HCT116 (cell line): Measurements from ENCODE around the gene MTA3. TPM values are rescaled to one million over a fixed set of nuclear protein-coding genes. Genes with fewer than 3 reads are reported as not detected.
"Not testable (repeated sequence)": the region's sequence is repeated elsewhere in the genome, so short reads cannot be mapped to it uniquely, and the experiment has no call there.

Source experiments
- ATAC-seq: fragments of 200-7000 bp; cut with Tn5 transposase; 2 replicates; pipeline ENCODE4 v1.9.1; 2020; ENCODE audit warnings: mild to moderate bottlenecking, moderate library complexity
- BruUV-seq: library from RNA; stranded (reverse); fragments of 400-500 nt; replicated peaks from 2 replicates; lab custom pipeline; 2021; lab: Mats Ljungman, UMichigan
- CTCF ChIA-PET: fragments of 300-600 bp; sonication (Branson Sonifier 250); formaldehyde crosslinking; loops from one replicate; lab custom pipeline; 2021; ENCODE audit warnings: antibody characterized with exemption; lab: Charles Lee
- POLR2A ChIA-PET: fragments of 300-600, 350-600 bp; sonication (Branson Sonifier 250); formaldehyde crosslinking; loops from one replicate; lab custom pipeline; 2021; ENCODE audit warnings: antibody characterized with exemption; lab: Charles Lee
- RAD21 ChIA-PET, 2 experiments: fragments of 300-600 bp; sonication (Branson Sonifier 250); formaldehyde crosslinking; loops; one replicate each; lab custom pipeline; 2023; ENCODE audit warnings: low total read pairs in 2 of 2; ENCODE audit not compliant: uncharacterized antibody in 2 of 2, unreplicated experiment in 2 of 2, low non-redundant PET in 1 of 2; lab: Charles Lee
- DNase-seq: peaks from one replicate; pipeline ENCODE4 v3.0.0-alpha.2; 2010; ENCODE audit warnings: low read depth, low spot score
- H2AFZ ChIP-seq: fragments of 200-600 bp; shearing (Covaris generic), sonication (generic); 2 replicates; pipeline ENCODE4 v1.6.1; 2017; ENCODE audit warnings: low read depth, mixed run types, mixed read lengths, antibody characterized with exemption, low read length; ENCODE audit not compliant: poor library complexity, severe bottlenecking
- H3K27ac ChIP-seq: 2 replicates; pipeline ENCODE4 v1.5.1; 2012; ENCODE audit warnings: low read depth, low read length
- H3K27me3 ChIP-seq: fragments of 200-600 bp; sonication (generic); 2 replicates; pipeline ENCODE4 v1.6.1; 2016; ENCODE audit warnings: mixed run types, low read length, mixed read lengths; ENCODE audit not compliant: insufficient read depth
- H3K36me3 ChIP-seq, 2 experiments: fragments of 200-500 bp in 1 of 2; fragments of 200-600 bp in 1 of 2; sonication (Bioruptor generic) in 1 of 2; sonication (generic) in 1 of 2; 2 replicates each; pipeline versions ENCODE4 v1.5.1 to v1.6.1; 2014 to 2016; ENCODE audit warnings: low read length in 2 of 2, inconsistent platforms in 1 of 2, mixed read lengths in 1 of 2, mixed run types in 1 of 2; ENCODE audit not compliant: insufficient read depth in 2 of 2, control insufficient read depth in 1 of 2
- H3K4me1 ChIP-seq, 2 experiments: fragments of 200-600 bp in 1 of 2; sonication (generic) in 1 of 2; 2 replicates each; pipeline versions ENCODE4 v1.5.1 to v1.6.1; 2012 to 2017; ENCODE audit warnings: low read length in 2 of 2, inconsistent platforms in 1 of 2, mild to moderate bottlenecking in 1 of 2, mixed read lengths in 1 of 2, mixed run types in 1 of 2, moderate library complexity in 1 of 2; ENCODE audit not compliant: insufficient read depth in 2 of 2, control insufficient read depth in 1 of 2
- H3K4me2 ChIP-seq: fragments of 200-600 bp; sonication (generic); 2 replicates; pipeline ENCODE4 v1.6.1; 2017; ENCODE audit warnings: mixed run types, low read length, mixed read lengths
- H3K4me3 ChIP-seq, 2 experiments: fragments of 200-600 bp in 1 of 2; sonication (generic) in 1 of 2; replicated peaks in 1 of 2; 2 replicates each; pipeline ENCODE4 v1.5.1; 2011 to 2016; ENCODE audit warnings: low read length in 2 of 2, control low read depth in 1 of 2, low read depth in 1 of 2, mild to moderate bottlenecking in 1 of 2, mixed read lengths in 1 of 2, mixed run types in 1 of 2
- H3K79me2 ChIP-seq: fragments of 200-600 bp; sonication (generic); 2 replicates; pipeline ENCODE4 v1.6.1; 2017; ENCODE audit warnings: mild to moderate bottlenecking, mixed run types, low read length, moderate library complexity, mixed read lengths; ENCODE audit not compliant: insufficient read depth
- H3K9ac ChIP-seq: fragments of 200-600 bp; sonication (generic); 2 replicates; pipeline ENCODE4 v1.6.1; 2016; ENCODE audit warnings: low read length, mixed read lengths
- H3K9me2 ChIP-seq: fragments of 200-600 bp; sonication (generic), shearing (Covaris generic); 2 replicates; pipeline ENCODE4 v1.6.1; 2017; ENCODE audit warnings: mixed run types, mild to moderate bottlenecking, moderate library complexity; ENCODE audit not compliant: insufficient read depth
- H3K9me3 ChIP-seq, 2 experiments: fragments of 200-500 bp in 1 of 2; fragments of 200-600 bp in 1 of 2; sonication (Bioruptor generic) in 1 of 2; sonication (generic) in 1 of 2; 2 replicates each; pipeline ENCODE4 v1.6.1; 2014 to 2017; ENCODE audit warnings: low read length in 2 of 2, mixed read lengths in 2 of 2, inconsistent platforms in 1 of 2, low read depth in 1 of 2, mild to moderate bottlenecking in 1 of 2, mixed run types in 1 of 2, moderate library complexity in 1 of 2; ENCODE audit not compliant: control insufficient read depth in 1 of 2, insufficient read depth in 1 of 2
- H4K20me1 ChIP-seq: fragments of 200-600 bp; sonication (generic), shearing (Covaris generic); 2 replicates; pipeline ENCODE4 v1.6.1; 2017; ENCODE audit warnings: mixed run types, mild to moderate bottlenecking, moderate library complexity; ENCODE audit not compliant: insufficient read depth
- CEBPB ChIP-seq: IDR thresholded peaks from 2 replicates; pipeline ENCODE4 v1.6.1; 2012; ENCODE audit warnings: low read depth
- CTCF ChIP-seq, 3 experiments: fragments of 200-600 bp in 1 of 3; sonication (generic) in 1 of 3; IDR thresholded peaks in 2 of 3; conservative IDR thresholded peaks in 1 of 3; 2 replicates each; pipeline ENCODE4 v1.5.1; 2012 to 2017; ENCODE audit warnings: low read depth in 2 of 3, low read length in 2 of 3, antibody characterized with exemption in 1 of 3, borderline replicate concordance in 1 of 3, control low read depth in 1 of 3, mild to moderate bottlenecking in 1 of 3, mixed read lengths in 1 of 3, mixed run types in 1 of 3, moderate library complexity in 1 of 3; ENCODE audit not compliant: insufficient read depth in 1 of 3
- EZH2 ChIP-seq: fragments of 200-600 bp; sonication (generic); IDR thresholded peaks from 2 replicates; pipeline ENCODE4 v1.6.1; 2017; ENCODE audit warnings: antibody characterized with exemption, mixed run types
- FOSL1 ChIP-seq: IDR thresholded peaks from 2 replicates; pipeline ENCODE4 v1.6.1; 2012; ENCODE audit warnings: low read depth
- MAX ChIP-seq: IDR thresholded peaks from 2 replicates; pipeline ENCODE4 v1.6.1; 2012
- POLR2A ChIP-seq: IDR thresholded peaks from 2 replicates; pipeline ENCODE4 v1.7.0; 2011; ENCODE audit warnings: borderline replicate concordance; ENCODE audit not compliant: insufficient read depth, insufficient read length; ENCODE audit errors: extremely low read depth
- YY1 ChIP-seq: IDR thresholded peaks from 2 replicates; pipeline ENCODE4 v1.6.1; 2011; ENCODE audit warnings: low read length, low read depth, moderate library complexity, mild to moderate bottlenecking; ENCODE audit not compliant: insufficient replicate concordance; ENCODE audit errors: extremely low read depth
- intact Hi-C: fragments of 100-400 bp; cut with micrococcal nuclease; formaldehyde crosslinking; loops from 2 replicates; pipeline ENCODE4 v1.10.0; 2022
- total RNA-seq: library from RNA; stranded (reverse); gene quantifications from one replicate; pipeline ENCODE4 v1.2.1, GENCODE V29; 2021; ENCODE audit not compliant: unreplicated experiment
- TF ChIP-seq, protein P1 (sequence below): IDR thresholded peaks from 2 replicates; pipeline ENCODE4 v1.6.1; 2012

Gene MTA3
- total RNA-seq, 1 experiment from 2014 or later = 46.3 TPM

DNA sequence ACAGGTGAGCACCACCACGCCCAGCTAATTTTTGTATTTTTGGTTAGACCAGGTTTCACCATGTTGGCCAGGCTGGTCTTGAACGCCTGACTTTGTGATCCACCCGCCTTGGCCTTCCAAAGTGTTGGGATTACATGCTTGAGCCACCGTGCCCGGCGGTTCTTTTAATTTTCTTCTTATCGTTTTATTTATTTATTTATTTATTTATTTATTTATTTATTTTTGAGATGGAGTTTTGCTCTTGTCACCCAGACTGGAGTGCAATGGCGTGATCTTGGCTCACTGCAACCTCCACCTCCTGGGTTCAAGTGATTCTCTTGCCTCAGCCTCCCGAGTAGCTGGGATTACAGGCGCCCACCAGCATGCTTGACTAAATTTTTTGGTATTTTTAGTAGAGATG, 59.6 kb downstream of the MTA3 start:
- H3K9me3 ChIP-seq, H3K27me3 ChIP-seq, POLR2A ChIA-PET, H3K4me1 ChIP-seq, H3K27ac ChIP-seq, H3K4me2 ChIP-seq, H2AFZ ChIP-seq, CTCF ChIA-PET, H3K9me2 ChIP-seq, DNase-seq, H3K36me3 ChIP-seq, H3K4me3 ChIP-seq, RAD21 ChIA-PET, H3K79me2 ChIP-seq, ATAC-seq, intact Hi-C loops, H4K20me1 ChIP-seq, H3K9ac ChIP-seq, BruUV-seq: not testable (repeated sequence)

DNA sequence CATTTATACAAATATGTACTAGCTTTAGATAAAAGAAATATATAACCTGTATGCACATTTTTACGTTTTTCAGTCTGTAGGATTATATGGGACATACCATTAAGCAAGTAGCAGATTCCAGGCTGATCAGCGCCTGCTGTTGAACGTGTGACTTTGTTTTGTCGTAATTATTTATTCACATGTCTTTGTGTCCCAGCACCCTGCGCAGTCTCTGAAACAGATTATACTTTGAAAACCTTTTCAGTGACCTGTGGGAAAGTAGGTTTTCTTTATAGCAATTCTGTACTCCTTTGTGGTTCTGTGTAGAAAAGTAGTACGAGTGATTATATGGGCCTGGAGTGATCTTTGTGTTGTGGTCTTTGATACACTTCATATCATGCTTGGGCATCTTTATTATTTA, 68.5 kb downstream of the MTA3 start:
- Histone ChIP-seq H3K9ac (no peak overlapping the region), H3K4me2 (no peak overlapping the region), H3K4me1 (no peaks in the 10 kb centered on the region), H3K4me3 (no peak overlapping the region), H3K79me2 (no peaks in the 10 kb centered on the region), H4K20me1 (no peaks in the 10 kb centered on the region), H3K27me3 (no peaks in the 10 kb centered on the region), H3K9me2 (no peaks in the 10 kb centered on the region), H2AFZ (no peak overlapping the region), H3K27ac (no peak overlapping the region), H3K9me3 (no peaks in the 10 kb centered on the region), H3K36me3 (no peaks in the 10 kb centered on the region)
- POLR2A ChIA-PET = no interaction called here
- intact Hi-C loops = no loop called here
- ATAC-seq (no peak), DNase-seq (no peak)
- no TSS peak for BruUV-seq
- TF ChIP-seq YY1 (no peak), CEBPB (no peak), FOSL1 (no peak), EZH2 (no peak), MAX (no peak), CTCF (IDR thresholded peaks at IDR 0.05 in 2 of 3, conservative IDR thresholded peaks at IDR 0.05 in 1 of 3; ENCODE audit: borderline replicate concordance in 1 of 3, insufficient read depth in 1 of 3, low read depth in 2 of 3, low read length in 2 of 3) (no peak), POLR2A (no peak)
- TF ChIP-seq, protein P1, sequence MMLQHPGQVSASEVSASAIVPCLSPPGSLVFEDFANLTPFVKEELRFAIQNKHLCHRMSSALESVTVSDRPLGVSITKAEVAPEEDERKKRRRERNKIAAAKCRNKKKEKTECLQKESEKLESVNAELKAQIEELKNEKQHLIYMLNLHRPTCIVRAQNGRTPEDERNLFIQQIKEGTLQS = no peak
- CTCF ChIA-PET = no interaction called here
- RAD21 ChIA-PET = no interaction called here
